PC-9 (cell line): Measurements from ENCODE around the gene FSIP1. TPM values are rescaled to one million over a fixed set of nuclear protein-coding genes. Genes with fewer than 3 reads are reported as not detected.

Experiments used
- BruUV-seq: library from RNA; stranded (reverse); fragments of 400-500 nt; replicated peaks from 2 replicates; lab custom pipeline; 2021; lab: Mats Ljungman, UMichigan
- CTCF ChIA-PET: fragments of 300-600 bp; sonication (Branson Sonifier 250); formaldehyde crosslinking; loops from one replicate; lab custom pipeline; 2022; ENCODE audit warnings: antibody characterized with exemption; lab: Charles Lee
- POLR2A ChIA-PET: fragments of 300-600 bp; sonication (Branson Sonifier 250); formaldehyde crosslinking; loops from one replicate; lab custom pipeline; 2022; ENCODE audit warnings: antibody characterized with exemption; ENCODE audit not compliant: unreplicated experiment; lab: Charles Lee
- DNase-seq, 2 experiments: peaks; one replicate each; pipeline versions ENCODE4 v3.0.0 to v3.0.0-alpha.2; 2015 to 2022; ENCODE audit warnings: mixed read lengths in 1 of 2
- H2AFZ ChIP-seq: fragments of 200-600 bp; sonication (generic); 2 replicates; pipeline ENCODE4 v1.8.1; 2017; ENCODE audit warnings: antibody characterized with exemption
- H3F3A ChIP-seq: fragments of 200-600 bp; sonication (generic); 2 replicates; pipeline ENCODE4 v1.8.1; 2017; ENCODE audit warnings: antibody characterized with exemption, mild to moderate bottlenecking, low read depth; ENCODE audit not compliant: insufficient read depth
- H3K27ac ChIP-seq: fragments of 200-600 bp; sonication (generic); 2 replicates; pipeline ENCODE4 v1.6.1; 2016; ENCODE audit warnings: mixed run types
- H3K27me3 ChIP-seq: fragments of 200-600 bp; sonication (generic); 2 replicates; pipeline ENCODE4 v1.6.1; 2016; ENCODE audit warnings: low read depth, mixed run types; ENCODE audit not compliant: insufficient read depth
- H3K36me3 ChIP-seq: fragments of 200-600 bp; sonication (generic); 2 replicates; pipeline ENCODE4 v1.6.1; 2016; ENCODE audit warnings: low read depth, mixed run types
- H3K4me1 ChIP-seq: fragments of 200-600 bp; sonication (generic); replicated peaks from 2 replicates; pipeline ENCODE4 v1.6.1; 2016; ENCODE audit warnings: mixed run types; ENCODE audit not compliant: insufficient read depth
- H3K4me2 ChIP-seq: fragments of 200-600 bp; sonication (generic); 2 replicates; pipeline ENCODE4 v1.6.1; 2017; ENCODE audit warnings: mixed run types
- H3K4me3 ChIP-seq: fragments of 200-600 bp; sonication (generic); 2 replicates; pipeline ENCODE4 v1.6.1; 2016; ENCODE audit warnings: mixed run types
- H3K79me2 ChIP-seq: fragments of 200-600 bp; sonication (generic); 2 replicates; pipeline ENCODE4 v1.6.1; 2017; ENCODE audit warnings: low read depth, mixed run types
- H3K9me2 ChIP-seq: fragments of 200-600 bp; sonication (generic); 2 replicates; pipeline ENCODE4 v1.8.1; 2017; ENCODE audit warnings: mild to moderate bottlenecking; ENCODE audit not compliant: insufficient read depth
- H3K9me3 ChIP-seq: fragments of 200-600 bp; sonication (generic); 2 replicates; pipeline ENCODE4 v1.8.1; 2016; ENCODE audit warnings: low read depth; ENCODE audit not compliant: insufficient read depth
- H4K20me1 ChIP-seq: fragments of 200-600 bp; sonication (generic); 2 replicates; pipeline ENCODE4 v1.8.1; 2017; ENCODE audit not compliant: insufficient read depth
- CTCF ChIP-seq: fragments of 200-600 bp; sonication (generic); conservative IDR thresholded peaks from 2 replicates; pipeline ENCODE4 v1.6.1; 2017; ENCODE audit warnings: mixed run types, antibody characterized with exemption, mild to moderate bottlenecking, moderate library complexity
- EZH2 ChIP-seq: fragments of 200-600 bp; sonication (generic); IDR thresholded peaks from 2 replicates; pipeline ENCODE4 v1.8.0; 2017; ENCODE audit warnings: antibody characterized with exemption, low read depth
- intact Hi-C: fragments of 100-400 bp; cut with micrococcal nuclease; formaldehyde crosslinking; loops from one replicate; pipeline ENCODE4 v1.10.0; 2022; ENCODE audit not compliant: unreplicated experiment
- total RNA-seq: library from RNA; stranded (reverse); gene quantifications from 2 replicates; pipeline ENCODE4 v1.2.3, GENCODE V29; 2021

The FSIP1 gene
- total RNA-seq, 1 experiment from 2014 or later = 1.2 TPM

- H3K36me3 ChIP-seq = no peaks in the 10 kb centered on the region
- no peaks in the 10 kb centered on the region for H3K79me2 ChIP-seq
- ChIA-PET CTCF (no interaction called here), POLR2A (no interaction called here)
- no peak overlapping the region for H3K4me2 ChIP-seq
- H3F3A ChIP-seq = peaks cover 20% of the 10 kb centered on the region
- H2AFZ ChIP-seq = no peak overlapping the region
- no peaks in the 10 kb centered on the region for H3K27me3 ChIP-seq
- H3K9me3 ChIP-seq = no peaks in the 10 kb centered on the region
- intact Hi-C loops = loop anchor here (5.0 kb wide), 1 partner anchor 46 kb away; no protein-coding TSS in a partner anchor
- no TSS peak for BruUV-seq
- H3K27ac ChIP-seq = no peak overlapping the region
- no peak overlapping the region for H3K4me3 ChIP-seq
- no peak for DNase-seq
- no peaks in the 10 kb centered on the region for H4K20me1 ChIP-seq
- TF ChIP-seq EZH2 = no peak
- no peak for TF ChIP-seq CTCF
- H3K4me1 ChIP-seq = peaks cover 29% of the 10 kb centered on the region
- H3K9me2 ChIP-seq = no peaks in the 10 kb centered on the region
These were observed 138.9 kb downstream of the FSIP1 start for GRCh38 chr15:39643727-39644126.

- Histone ChIP-seq H3K4me2 (peak overlapping the region; percentile 65), H3K9me2 (no peaks in the 10 kb centered on the region), H3K9me3 (no peaks in the 10 kb centered on the region), H2AFZ (no peak overlapping the region), H3K4me1 (peaks cover 29% of the 10 kb centered on the region), H4K20me1 (no peaks in the 10 kb centered on the region), H3K27me3 (no peaks in the 10 kb centered on the region), H3F3A (peaks cover 20% of the 10 kb centered on the region), H3K4me3 (peak overlapping the region; percentile 45; the same call in 1 of the 2 replicates), H3K79me2 (no peaks in the 10 kb centered on the region), H3K36me3 (no peaks in the 10 kb centered on the region), H3K27ac (peak overlapping the region; percentile 99)
- intact Hi-C loops = loop anchor here (5.0 kb wide), 1 partner anchor 45 kb away; no protein-coding TSS in a partner anchor
- ChIA-PET POLR2A (interaction anchor here (0.7 kb wide), 1 partner anchor 238 kb away, joined by 6 read pairs; no protein-coding TSS in a partner anchor), CTCF (no interaction called here)
- peak; percentile 33 to 87 for DNase-seq
- TF ChIP-seq EZH2 (no peak), CTCF (no peak)
- no TSS peak for BruUV-seq
These were observed 140.5 kb downstream of the FSIP1 start for GRCh38 chr15:39642011-39642640.

- Histone ChIP-seq H3K9me2 (no peaks in the 10 kb centered on the region), H2AFZ (peak overlapping the region; percentile 63), H4K20me1 (no peaks in the 10 kb centered on the region), H3K4me3 (peak overlapping the region; percentile 45; the same call in 1 of the 2 replicates), H3K9me3 (no peaks in the 10 kb centered on the region), H3K79me2 (no peaks in the 10 kb centered on the region), H3K36me3 (no peaks in the 10 kb centered on the region), H3K4me2 (peak overlapping the region; percentile 65), H3F3A (peaks cover 20% of the 10 kb centered on the region), H3K4me1 (peaks cover 29% of the 10 kb centered on the region), H3K27ac (peak overlapping the region; percentile 99), H3K27me3 (no peaks in the 10 kb centered on the region)
- CTCF ChIA-PET = interaction anchor here (0.7 kb wide), 1 partner anchor 58 kb away, joined by 4 read pairs; no protein-coding TSS in a partner anchor
- POLR2A ChIA-PET = interaction anchor here (0.6 to 0.8 kb wide), 5 partner anchors 13 to 881 kb away, joined by 3 to 10 read pairs (median 4); partner anchors contain the start of gene EIF2AK4
- intact Hi-C loops = loop anchor here (5.0 kb wide), 1 partner anchor 44 kb away; no protein-coding TSS in a partner anchor
- DNase-seq = peak; percentile 19 to 86
- TF ChIP-seq EZH2 = no peak
- TF ChIP-seq CTCF = no peak
- TSS peak; percentile 72 for BruUV-seq
These were observed 141.3 kb downstream of the FSIP1 start for GRCh38 chr15:39641191-39641889.
